ENCODE results near the gene AFAP1L1. TPM values are rescaled to one million over a fixed set of nuclear protein-coding genes. Genes with fewer than 3 reads are reported as not detected.

The AFAP1L1 gene
- total RNA-seq, 1 donor = under 0.01 TPM

DNA sequence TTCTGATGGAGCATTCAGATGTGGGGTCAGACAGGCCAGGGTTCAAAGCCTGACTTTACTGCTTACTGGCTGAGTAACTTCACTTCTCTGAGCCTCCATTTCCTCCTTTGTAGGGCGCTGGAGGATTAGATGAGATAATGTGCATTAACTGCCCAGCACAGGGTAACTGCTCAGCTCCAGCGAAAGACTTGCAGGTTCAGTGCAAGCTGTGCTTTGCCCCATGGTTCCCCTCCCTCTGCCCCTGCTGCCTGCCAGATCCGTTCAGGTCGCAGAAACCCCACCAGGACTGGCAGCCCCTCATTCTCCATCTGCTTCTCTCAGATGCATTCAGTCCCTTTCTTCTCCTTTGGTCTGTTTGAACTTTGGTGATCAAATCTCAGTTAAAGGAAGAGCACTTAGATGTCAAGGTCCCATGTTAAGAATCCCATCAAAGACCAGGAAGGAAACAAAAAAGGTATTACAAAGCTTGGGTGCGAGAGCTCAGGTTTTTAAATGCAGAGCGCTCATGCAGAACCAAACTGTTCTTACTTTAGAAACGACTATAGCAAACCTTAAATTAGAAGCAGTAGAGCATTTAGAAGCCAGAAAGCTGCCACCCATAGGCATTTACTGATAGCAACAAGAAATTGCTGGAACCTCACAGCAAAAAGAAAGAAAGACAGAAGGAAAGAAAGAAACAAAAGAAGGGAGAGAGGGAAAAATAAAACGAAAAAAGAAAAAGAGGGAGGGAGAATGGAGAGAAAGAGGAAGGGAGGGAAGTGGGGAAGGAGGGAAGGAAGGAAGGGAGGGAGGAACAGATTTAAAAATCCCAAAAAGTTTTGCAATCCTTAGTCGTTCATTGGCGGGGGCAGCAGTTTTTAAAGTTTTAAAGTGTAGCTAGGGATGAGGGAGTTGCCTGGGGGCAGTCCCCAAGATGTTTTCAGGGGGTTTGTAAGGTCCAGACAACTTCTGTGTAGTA is 23.5 kb downstream of the AFAP1L1 start:
- H3K4me3 ChIP-seq (ENCODE audit: low read length) = no peak overlapping the region
- peaks cover 6% of the 10 kb centered on the region for H3K4me1 ChIP-seq (ENCODE audit: insufficient read depth, low read length)
- no peaks in the 10 kb centered on the region for H3K9me3 ChIP-seq (ENCODE audit: low read depth, low read length)
- H3K27me3 ChIP-seq (ENCODE audit: insufficient read depth, low read length) = no peaks in the 10 kb centered on the region

DNA sequence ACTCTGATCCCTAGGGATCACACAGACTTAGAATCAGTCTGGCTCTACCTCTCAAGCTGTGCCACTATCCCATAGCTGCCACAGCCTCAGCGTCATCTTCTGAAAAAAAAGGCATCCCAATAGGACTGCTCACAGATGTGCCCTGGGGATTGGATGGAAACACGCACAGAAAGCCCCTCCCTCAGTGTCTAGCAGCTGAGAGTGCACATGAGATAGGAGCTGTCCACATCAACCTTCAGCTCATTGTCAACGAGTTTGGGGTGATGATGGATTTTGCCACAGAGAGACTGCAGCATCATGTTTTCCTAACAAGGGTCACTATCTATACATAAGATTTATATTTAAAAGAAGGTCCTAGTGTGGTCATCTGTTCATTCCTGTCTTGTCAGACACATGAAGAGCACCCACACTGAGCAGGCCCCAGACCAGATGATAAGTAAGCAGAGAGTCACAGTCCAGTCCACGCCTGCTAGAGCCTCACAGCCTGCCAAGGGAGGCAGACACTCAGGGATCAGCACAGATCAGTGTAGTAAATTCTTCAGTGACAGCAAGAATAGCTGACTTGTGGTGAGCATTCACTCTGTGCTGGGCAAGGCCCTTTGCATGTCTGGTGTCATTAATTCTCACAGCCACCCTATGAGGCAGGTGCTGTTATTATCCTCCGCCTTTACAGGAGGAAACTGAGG is 25.8 kb downstream of the AFAP1L1 start:
- Histone ChIP-seq H3K4me3 (ENCODE audit: low read length) (no peak overlapping the region), H3K27me3 (ENCODE audit: insufficient read depth, low read length) (no peaks in the 10 kb centered on the region), H3K9me3 (ENCODE audit: low read depth, low read length) (no peaks in the 10 kb centered on the region), H3K4me1 (ENCODE audit: insufficient read depth, low read length) (peaks cover 6% of the 10 kb centered on the region)

DNA sequence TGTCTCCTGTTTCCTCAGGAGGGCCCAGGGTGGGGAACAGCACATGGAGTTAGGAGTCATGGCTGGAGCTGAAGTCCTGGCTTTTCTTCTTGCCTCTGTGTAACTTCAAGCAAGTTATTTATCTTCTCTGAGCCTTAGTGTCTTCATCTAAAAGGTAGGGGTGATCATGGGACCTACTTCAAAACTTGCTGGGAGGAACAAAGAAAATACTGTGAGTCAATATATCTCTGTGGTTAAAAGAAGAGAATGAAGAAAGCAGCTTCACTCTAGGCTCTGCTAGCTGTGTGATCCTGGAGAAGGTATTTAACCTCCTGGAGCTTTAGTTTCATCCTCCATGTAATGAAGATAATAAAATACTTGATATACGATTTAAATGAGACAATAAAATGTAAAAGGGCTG is 26.5 kb downstream of the AFAP1L1 start:
- Histone ChIP-seq H3K9me3 (ENCODE audit: low read depth, low read length) (no peaks in the 10 kb centered on the region), H3K4me1 (ENCODE audit: insufficient read depth, low read length) (peaks cover 6% of the 10 kb centered on the region), H3K4me3 (ENCODE audit: low read length) (no peak overlapping the region), H3K27me3 (ENCODE audit: insufficient read depth, low read length) (no peaks in the 10 kb centered on the region)

DNA sequence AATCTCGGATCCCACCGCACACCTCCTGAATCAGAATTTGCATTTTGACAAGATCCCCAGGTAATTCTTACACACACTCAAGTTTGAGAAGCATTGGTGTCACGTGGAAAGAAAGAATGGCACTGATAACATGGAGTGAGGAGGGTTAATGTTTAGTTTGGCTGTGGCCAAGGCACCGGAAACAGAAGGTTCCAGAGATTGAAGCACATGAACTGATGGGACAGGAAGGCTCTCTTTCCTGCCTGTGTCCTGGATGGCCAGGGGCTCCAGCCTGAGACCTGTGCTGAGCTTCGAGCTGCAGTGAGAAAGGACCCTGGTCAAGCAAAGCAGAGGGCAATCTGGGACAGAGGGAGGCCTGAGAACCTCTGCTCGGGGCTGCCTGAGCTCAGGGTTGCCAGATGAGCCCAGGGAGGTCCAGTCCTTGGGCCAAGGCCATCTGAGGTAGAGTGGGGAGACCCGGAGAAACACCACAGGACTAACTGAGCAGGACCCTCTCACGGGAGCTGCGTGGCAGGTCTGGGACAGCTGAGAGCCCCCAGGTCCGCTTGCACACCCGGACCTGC is 27.3 kb downstream of the AFAP1L1 start:
- Histone ChIP-seq H3K9me3 (ENCODE audit: low read depth, low read length) (no peaks in the 10 kb centered on the region), H3K4me1 (ENCODE audit: insufficient read depth, low read length) (peaks cover 6% of the 10 kb centered on the region), H3K27me3 (ENCODE audit: insufficient read depth, low read length) (no peaks in the 10 kb centered on the region), H3K4me3 (ENCODE audit: low read length) (no peak overlapping the region)

GRCh38 chr5:149299451-149300054 is 27.9 kb downstream of the AFAP1L1 start:
- no peaks in the 10 kb centered on the region for H3K9me3 ChIP-seq (ENCODE audit: low read depth, low read length)
- peaks cover 6% of the 10 kb centered on the region for H3K4me1 ChIP-seq (ENCODE audit: insufficient read depth, low read length)
- no peaks in the 10 kb centered on the region for H3K27me3 ChIP-seq (ENCODE audit: insufficient read depth, low read length)
- H3K4me3 ChIP-seq (ENCODE audit: low read length) = no peak overlapping the region

- no peaks in the 10 kb centered on the region for H3K27me3 ChIP-seq (ENCODE audit: insufficient read depth, low read length)
- no peaks in the 10 kb centered on the region for H3K9me3 ChIP-seq (ENCODE audit: low read depth, low read length)
- no peak overlapping the region for H3K4me3 ChIP-seq (ENCODE audit: low read length)
- peaks cover 3% of the 10 kb centered on the region for H3K4me1 ChIP-seq (ENCODE audit: insufficient read depth, low read length)
Observed at GRCh38 chr5:149300441-149300840, 28.8 kb downstream of the AFAP1L1 start.

DNA sequence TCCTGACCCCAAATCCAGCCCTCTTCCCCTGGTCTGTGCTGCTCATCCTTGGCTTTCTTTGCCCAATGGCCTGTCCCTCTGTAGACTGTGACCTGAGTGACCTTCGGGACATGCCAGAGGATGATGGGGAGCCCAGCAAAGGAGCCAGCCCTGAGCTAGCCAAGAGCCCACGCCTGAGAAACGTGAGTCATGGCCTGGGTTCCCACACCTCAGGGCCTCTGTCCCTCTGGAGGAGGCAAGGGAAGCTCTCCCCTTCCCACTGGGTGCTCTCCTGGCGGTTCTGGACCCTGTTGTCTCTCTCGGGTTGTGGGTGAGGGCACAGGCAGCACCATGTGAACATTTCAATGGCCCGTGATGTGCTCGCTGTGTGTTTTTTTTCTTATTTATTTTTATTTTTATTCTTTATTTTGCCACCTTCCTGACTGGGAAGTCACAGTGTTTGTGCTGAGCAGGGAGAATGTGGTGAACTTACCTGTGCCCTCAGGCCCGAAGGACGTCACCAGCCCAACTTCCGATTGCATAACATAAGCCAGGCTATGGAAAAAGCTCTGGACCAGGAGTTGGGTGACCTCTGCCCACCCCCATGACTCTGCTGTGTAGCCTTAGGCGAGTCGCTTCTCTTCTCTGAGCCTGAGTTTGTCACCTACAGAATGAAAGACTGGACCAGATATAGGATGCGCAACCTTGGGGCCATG is 29.5 kb downstream of the AFAP1L1 start:
- Histone ChIP-seq H3K4me1 (ENCODE audit: insufficient read depth, low read length) (no peaks in the 10 kb centered on the region), H3K27me3 (ENCODE audit: insufficient read depth, low read length) (no peaks in the 10 kb centered on the region), H3K9me3 (ENCODE audit: low read depth, low read length) (no peaks in the 10 kb centered on the region), H3K4me3 (ENCODE audit: low read length) (no peak overlapping the region)

- Histone ChIP-seq H3K9me3 (ENCODE audit: low read depth, low read length) (no peaks in the 10 kb centered on the region), H3K27me3 (ENCODE audit: insufficient read depth, low read length) (no peaks in the 10 kb centered on the region), H3K4me1 (ENCODE audit: insufficient read depth, low read length) (no peaks in the 10 kb centered on the region), H3K4me3 (ENCODE audit: low read length) (no peak overlapping the region)
Observed at GRCh38 chr5:149301744-149302380, 30.2 kb downstream of the AFAP1L1 start.

GRCh38 chr5:149302641-149303040 is 31.0 kb downstream of the AFAP1L1 start:
- Histone ChIP-seq H3K4me3 (ENCODE audit: low read length) (no peak overlapping the region), H3K27me3 (ENCODE audit: insufficient read depth, low read length) (no peaks in the 10 kb centered on the region), H3K9me3 (ENCODE audit: low read depth, low read length) (no peaks in the 10 kb centered on the region), H3K4me1 (ENCODE audit: insufficient read depth, low read length) (no peaks in the 10 kb centered on the region)

DNA sequence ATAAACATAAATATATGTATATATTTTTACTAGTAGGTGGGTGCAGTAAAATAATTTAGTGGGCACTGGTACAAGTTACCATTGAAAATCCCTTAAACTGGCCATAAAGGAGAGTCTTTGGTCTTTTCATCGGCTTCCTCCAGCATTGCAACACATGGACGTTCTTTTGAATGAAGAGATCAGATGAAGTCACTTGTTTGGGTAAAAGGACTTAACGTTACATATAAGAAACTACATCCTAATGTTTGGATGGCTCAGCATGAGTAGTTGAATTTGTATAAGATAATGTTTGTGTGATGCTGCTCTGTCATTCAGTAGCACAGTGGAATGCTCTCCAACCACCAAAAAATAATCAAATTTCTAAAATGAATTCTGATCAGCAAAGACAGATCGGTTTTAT is 31.6 kb downstream of the AFAP1L1 start:
- Histone ChIP-seq H3K4me1 (ENCODE audit: insufficient read depth, low read length) (no peaks in the 10 kb centered on the region), H3K4me3 (ENCODE audit: low read length) (no peak overlapping the region), H3K27me3 (ENCODE audit: insufficient read depth, low read length) (no peaks in the 10 kb centered on the region), H3K9me3 (ENCODE audit: low read depth, low read length) (no peaks in the 10 kb centered on the region)

- H3K4me3 ChIP-seq (ENCODE audit: low read length) = no peak overlapping the region
- H3K27me3 ChIP-seq (ENCODE audit: insufficient read depth, low read length) = no peaks in the 10 kb centered on the region
- no peaks in the 10 kb centered on the region for H3K4me1 ChIP-seq (ENCODE audit: insufficient read depth, low read length)
- H3K9me3 ChIP-seq (ENCODE audit: low read depth, low read length) = no peaks in the 10 kb centered on the region
Observed at GRCh38 chr5:149304195-149305078, 32.8 kb downstream of the AFAP1L1 start.

DNA sequence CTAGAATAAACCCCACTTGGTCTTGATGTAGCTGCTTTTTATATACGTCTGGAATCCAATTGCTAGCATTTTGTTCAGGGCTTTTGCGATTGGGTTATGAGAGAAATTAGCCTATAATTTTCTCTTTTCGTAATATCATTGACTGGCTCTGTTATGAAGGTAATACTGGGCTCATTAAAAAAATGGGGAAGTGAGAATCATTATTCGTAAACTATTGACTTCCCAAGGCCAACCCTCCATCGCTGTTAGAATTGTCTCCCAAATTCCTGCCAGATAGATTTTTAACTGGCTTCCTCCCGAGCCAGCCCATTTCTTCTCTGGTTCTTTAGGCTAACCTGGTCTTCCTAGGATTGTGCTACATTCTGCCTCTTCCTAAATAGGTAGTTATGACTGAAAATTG is 37.7 kb downstream of the AFAP1L1 start:
- Histone ChIP-seq H3K9me3 (ENCODE audit: low read depth, low read length) (no peaks in the 10 kb centered on the region), H3K4me3 (ENCODE audit: low read length) (no peak overlapping the region), H3K27me3 (ENCODE audit: insufficient read depth, low read length) (no peaks in the 10 kb centered on the region), H3K4me1 (ENCODE audit: insufficient read depth, low read length) (no peaks in the 10 kb centered on the region)

DNA sequence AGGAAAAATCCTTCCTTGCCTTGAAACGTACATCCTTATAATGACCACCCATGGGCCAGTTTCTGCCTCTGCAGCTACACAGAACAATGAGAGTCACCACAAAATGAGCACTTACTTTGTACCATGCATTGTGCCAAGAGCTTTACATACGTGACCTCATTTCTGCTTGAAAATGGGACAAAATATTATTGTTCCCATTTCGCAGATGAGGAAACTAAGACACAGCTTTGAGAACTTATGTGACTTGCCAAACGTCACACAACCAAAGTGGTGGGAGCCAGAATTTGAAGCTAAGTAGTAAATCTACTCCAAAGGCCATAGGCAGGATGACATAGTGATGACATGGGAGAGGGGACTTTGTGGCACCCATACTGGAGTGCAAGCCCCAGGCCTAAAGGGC is 38.8 kb downstream of the AFAP1L1 start:
- no peaks in the 10 kb centered on the region for H3K27me3 ChIP-seq (ENCODE audit: insufficient read depth, low read length)
- no peaks in the 10 kb centered on the region for H3K9me3 ChIP-seq (ENCODE audit: low read depth, low read length)
- no peak overlapping the region for H3K4me3 ChIP-seq (ENCODE audit: low read length)
- no peaks in the 10 kb centered on the region for H3K4me1 ChIP-seq (ENCODE audit: insufficient read depth, low read length)

All from mononuclear cell (primary cell).